ENCODE results near the gene ADCY7.

ADCY7 gene

DNA sequence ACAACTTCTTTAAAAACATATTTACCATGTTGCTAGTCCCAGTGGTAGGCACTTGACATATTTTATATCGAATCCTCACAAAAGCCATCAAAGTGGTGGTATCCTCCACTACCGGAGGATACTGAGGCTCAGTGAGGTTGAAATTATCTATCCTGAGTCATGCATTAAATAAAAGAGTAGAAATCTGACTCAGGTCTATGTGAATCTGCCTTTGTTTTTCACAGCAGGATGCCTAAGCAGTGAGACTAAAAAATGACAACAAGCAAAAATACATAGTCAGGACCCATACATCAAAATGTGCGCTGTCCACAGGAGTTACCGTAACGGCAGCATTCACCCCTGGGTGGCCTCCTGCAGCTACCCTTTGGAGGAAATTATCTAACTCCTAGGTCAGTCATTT, 84.8 kb downstream of the ADCY7 start:
- Histone ChIP-seq H3K4me1 (no peaks in the 10 kb centered on the region), H3K36me3 (ENCODE audit: control insufficient read depth, insufficient read depth, low read length) (no peaks in the 10 kb centered on the region)

DNA sequence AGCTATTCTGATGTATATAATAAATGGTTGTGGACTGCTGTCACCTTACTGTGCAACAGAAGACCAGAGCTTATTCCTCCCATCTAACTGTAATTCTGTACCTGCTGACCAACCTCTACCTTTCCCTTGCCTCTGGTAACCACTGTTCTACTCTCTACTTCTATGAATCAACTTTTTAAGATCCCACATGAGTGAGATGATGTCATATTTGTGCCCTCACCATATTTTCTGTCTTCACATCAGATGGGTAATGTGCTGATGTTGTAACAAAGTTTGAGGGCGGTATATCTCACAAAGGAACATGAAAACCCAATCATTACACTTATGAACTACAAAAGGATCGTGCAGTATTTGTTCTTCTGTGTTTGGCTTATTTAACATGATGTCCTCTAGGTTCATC, 85.6 kb downstream of the ADCY7 start:
- Histone ChIP-seq H3K4me3 (ENCODE audit: low read depth, low read length) (no peak overlapping the region), H3K4me2 (ENCODE audit: low read length) (no peak overlapping the region), H3K79me2 (no peaks in the 10 kb centered on the region), H3K36me3 (ENCODE audit: control insufficient read depth, insufficient read depth, low read length) (no peaks in the 10 kb centered on the region), H3K9ac (no peak overlapping the region), H2AFZ (no peak overlapping the region), H3K9me3 (ENCODE audit: control insufficient read depth, low read length) (no peaks in the 10 kb centered on the region), H3K27ac (no peak overlapping the region), H3K27me3 (ENCODE audit: control insufficient read depth, insufficient read depth, low read length) (no peaks in the 10 kb centered on the region), H3K4me1 (no peaks in the 10 kb centered on the region)
- TF ChIP-seq, protein P1, sequence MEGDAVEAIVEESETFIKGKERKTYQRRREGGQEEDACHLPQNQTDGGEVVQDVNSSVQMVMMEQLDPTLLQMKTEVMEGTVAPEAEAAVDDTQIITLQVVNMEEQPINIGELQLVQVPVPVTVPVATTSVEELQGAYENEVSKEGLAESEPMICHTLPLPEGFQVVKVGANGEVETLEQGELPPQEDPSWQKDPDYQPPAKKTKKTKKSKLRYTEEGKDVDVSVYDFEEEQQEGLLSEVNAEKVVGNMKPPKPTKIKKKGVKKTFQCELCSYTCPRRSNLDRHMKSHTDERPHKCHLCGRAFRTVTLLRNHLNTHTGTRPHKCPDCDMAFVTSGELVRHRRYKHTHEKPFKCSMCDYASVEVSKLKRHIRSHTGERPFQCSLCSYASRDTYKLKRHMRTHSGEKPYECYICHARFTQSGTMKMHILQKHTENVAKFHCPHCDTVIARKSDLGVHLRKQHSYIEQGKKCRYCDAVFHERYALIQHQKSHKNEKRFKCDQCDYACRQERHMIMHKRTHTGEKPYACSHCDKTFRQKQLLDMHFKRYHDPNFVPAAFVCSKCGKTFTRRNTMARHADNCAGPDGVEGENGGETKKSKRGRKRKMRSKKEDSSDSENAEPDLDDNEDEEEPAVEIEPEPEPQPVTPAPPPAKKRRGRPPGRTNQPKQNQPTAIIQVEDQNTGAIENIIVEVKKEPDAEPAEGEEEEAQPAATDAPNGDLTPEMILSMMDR (IDR thresholded peaks at IDR 0.05) = no peak

More for the DNA sequence above, 84.8 kb downstream of the ADCY7 start:
- H3K9ac ChIP-seq = no peak overlapping the region
- H3K4me3 ChIP-seq (ENCODE audit: low read depth, low read length) = no peak overlapping the region
- no peaks in the 10 kb centered on the region for H3K9me3 ChIP-seq (ENCODE audit: control insufficient read depth, low read length)
- H3K79me2 ChIP-seq = no peaks in the 10 kb centered on the region
- no peak overlapping the region for H2AFZ ChIP-seq
- no peak overlapping the region for H3K4me2 ChIP-seq (ENCODE audit: low read length)
- H3K27me3 ChIP-seq (ENCODE audit: control insufficient read depth, insufficient read depth, low read length) = no peaks in the 10 kb centered on the region
- no peak overlapping the region for H3K27ac ChIP-seq
- TF ChIP-seq, protein P1 (IDR thresholded peaks at IDR 0.05) = no peak

DNA sequence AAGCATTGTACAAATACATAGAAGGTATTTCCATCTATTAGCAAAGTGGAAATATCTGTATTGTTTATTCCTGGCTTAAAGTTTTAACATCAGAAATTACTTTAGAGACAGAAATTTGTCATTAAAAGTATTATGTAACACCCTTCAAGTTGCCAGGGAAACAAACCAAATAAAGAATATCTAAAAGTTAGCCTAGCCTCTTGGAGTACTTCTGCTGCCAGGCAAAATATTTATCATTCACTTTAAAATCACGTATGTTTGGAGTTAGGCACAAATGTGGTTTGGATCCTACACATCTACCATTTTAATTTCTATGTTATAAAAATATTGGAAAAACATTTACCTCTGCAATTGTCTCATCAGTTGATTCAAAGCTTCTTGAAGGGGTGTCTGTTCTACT, 87.7 kb downstream of the ADCY7 start:
- no peaks in the 10 kb centered on the region for H3K4me1 ChIP-seq
- no peak overlapping the region for H3K9ac ChIP-seq
- no peak overlapping the region for H3K4me2 ChIP-seq (ENCODE audit: low read length)
- no peak overlapping the region for H3K27ac ChIP-seq
- H3K9me3 ChIP-seq (ENCODE audit: control insufficient read depth, low read length) = no peaks in the 10 kb centered on the region
- no peak overlapping the region for H3K4me3 ChIP-seq (ENCODE audit: low read depth, low read length)
- H3K79me2 ChIP-seq = no peaks in the 10 kb centered on the region
- TF ChIP-seq, protein P1 (IDR thresholded peaks at IDR 0.05) = no peak
- no peaks in the 10 kb centered on the region for H3K36me3 ChIP-seq (ENCODE audit: control insufficient read depth, insufficient read depth, low read length)
- no peaks in the 10 kb centered on the region for H3K27me3 ChIP-seq (ENCODE audit: control insufficient read depth, insufficient read depth, low read length)
- H2AFZ ChIP-seq = no peak overlapping the region

DNA sequence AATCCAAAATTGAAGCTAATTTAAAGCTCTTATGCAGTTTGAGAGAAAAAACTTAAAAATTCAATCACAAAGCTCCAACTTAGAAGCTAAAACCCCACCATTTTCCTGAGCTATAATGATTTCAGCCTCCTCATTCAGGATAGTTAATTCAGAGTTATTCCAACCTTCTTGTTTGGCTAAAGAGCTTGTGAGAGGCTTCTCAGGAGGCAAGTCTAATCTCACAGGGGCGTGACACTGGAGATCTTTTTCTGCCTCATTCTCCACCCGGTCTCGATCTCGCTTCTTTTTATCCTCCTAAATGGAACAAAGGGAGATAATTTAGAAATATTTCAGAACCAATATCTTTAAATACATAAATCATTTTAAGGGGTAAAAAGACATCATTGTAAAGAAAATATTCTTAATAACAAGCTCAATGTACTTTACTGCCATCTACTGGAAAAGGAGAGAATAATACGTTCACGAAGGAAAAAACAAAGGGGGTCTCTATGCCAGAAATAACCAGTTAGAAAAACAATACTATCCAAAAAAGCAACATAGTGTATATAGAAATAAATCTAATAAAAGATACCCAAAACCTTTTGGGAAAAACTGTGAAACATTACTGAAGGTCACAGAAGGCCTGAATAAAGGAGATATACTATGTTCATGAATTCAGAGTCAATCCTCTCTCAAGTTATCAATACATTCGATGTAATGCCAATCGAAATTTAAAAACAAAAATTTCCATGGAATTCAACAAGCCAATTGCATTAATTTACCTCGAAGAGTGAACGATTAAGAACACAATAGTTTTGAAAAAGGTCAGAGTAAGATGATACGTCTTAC, 88.5 kb downstream of the ADCY7 start:
- no peaks in the 10 kb centered on the region for H3K36me3 ChIP-seq (ENCODE audit: control insufficient read depth, insufficient read depth, low read length)
- no peak overlapping the region for H3K4me3 ChIP-seq (ENCODE audit: low read depth, low read length)
- H3K27ac ChIP-seq = no peak overlapping the region

More for the DNA sequence above, 88.5 kb downstream of the ADCY7 start:
- Histone ChIP-seq H3K4me2 (ENCODE audit: low read length) (no peak overlapping the region), H3K9me3 (ENCODE audit: control insufficient read depth, low read length) (no peaks in the 10 kb centered on the region), H3K79me2 (no peaks in the 10 kb centered on the region), H3K27me3 (ENCODE audit: control insufficient read depth, insufficient read depth, low read length) (no peaks in the 10 kb centered on the region), H3K9ac (no peak overlapping the region), H2AFZ (no peak overlapping the region), H3K4me1 (no peaks in the 10 kb centered on the region)
- TF ChIP-seq, protein P1 (IDR thresholded peaks at IDR 0.05) = peak; percentile 44

All from parathyroid adenoma (tissue), 2 donors.